K562 (cell line): ENCODE data around the gene ARAP1. TPM values are rescaled to one million over a fixed set of nuclear protein-coding genes. Genes with fewer than 3 reads are reported as not detected.

Experiments
- ASH1L ChIP-seq: fragments of 450-650 bp; IDR thresholded peaks from 2 replicates; pipeline ENCODE4 v1.6.1; 2018; ENCODE audit warnings: borderline replicate concordance, mild to moderate bottlenecking, low read depth; ENCODE audit not compliant: partially characterized antibody
- CEBPB ChIP-seq: fragments of 450-650 bp; IDR thresholded peaks from 2 replicates; pipeline ENCODE4 v1.6.1; 2016; ENCODE audit warnings: missing genetic modification characterization, missing compliant biosample characterization
- IRF1 ChIP-seq: sonication (generic); formaldehyde crosslinking; IDR thresholded peaks from 2 replicates; pipeline ENCODE4 v1.8.0; 2022; ENCODE audit warnings: missing genetic modification reagents, mild to moderate bottlenecking, borderline replicate concordance
- MAFK ChIP-seq: IDR thresholded peaks from 2 replicates; pipeline ENCODE4 v1.6.1; 2011; ENCODE audit warnings: low read length, improper control_type of control experiment
- MNT ChIP-seq, 2 experiments: fragments of 450-650 bp; conservative IDR thresholded peaks; 2 replicates each; pipeline ENCODE4 v1.6.1; 2017; ENCODE audit warnings: mild to moderate bottlenecking in 2 of 2, moderate library complexity in 2 of 2
- RCOR1 ChIP-seq, 2 experiments: IDR thresholded peaks; 2 replicates each; pipeline ENCODE4 v1.6.1; 2012; ENCODE audit warnings: low read depth in 2 of 2, low read length in 2 of 2, borderline replicate concordance in 1 of 2, improper control_type of control experiment in 1 of 2
- REST ChIP-seq, 2 experiments: fragments of 450-650 bp; formaldehyde crosslinking in 1 of 2; IDR thresholded peaks; 2 replicates each; pipeline versions ENCODE4 v1.4.0 to v1.6.1; 2014 to 2020; ENCODE audit warnings: mild to moderate bottlenecking in 2 of 2, borderline replicate concordance in 1 of 2, low read depth in 1 of 2
- SMAD1 ChIP-seq: fragments of 150-350 bp; IDR thresholded peaks from 2 replicates; pipeline ENCODE4 v1.6.1; 2014; ENCODE audit warnings: low read length, low read depth; ENCODE audit not compliant: partially characterized antibody
- SMARCA5 ChIP-seq: fragments of 450-650 bp; IDR thresholded peaks from 2 replicates; pipeline ENCODE4 v1.6.1; 2016
- SMARCE1 ChIP-seq: fragments of 450-650 bp; IDR thresholded peaks from 2 replicates; pipeline ENCODE4 v1.7.1; 2016; ENCODE audit warnings: mild to moderate bottlenecking
- ZMIZ1 ChIP-seq, 2 experiments: fragments of 150-350 bp in 1 of 2; IDR thresholded peaks; 2 replicates each; pipeline ENCODE4 v1.6.1; 2012 to 2016; ENCODE audit warnings: low read depth in 2 of 2, low read length in 2 of 2, mild to moderate bottlenecking in 1 of 2, moderate library complexity in 1 of 2
- ZNF507 ChIP-seq: conservative IDR thresholded peaks from 2 replicates; pipeline ENCODE4 v1.6.1; 2017; ENCODE audit warnings: missing genetic modification characterization, missing compliant biosample characterization
- polyA plus RNA-seq, 8 experiments: library from polyadenylated mRNA; depleted of rRNA in 4 of 8; stranded (reverse) in 5 of 8; unstranded in 3 of 8; fragments of >200 nt; fragmentation: Nextera tagmentation in 2 of 8; fragmentation: Illumina TruSeq in 1 of 8; extraction: Ambion mirVana in 2 of 8; extraction: Trizol in 1 of 8; gene quantifications; 2 replicates each; pipeline versions ENCODE4 v1.2.1 to v1.2.3, GENCODE V29; 2011 to 2014; ENCODE audit warnings: inconsistent platforms in 1 of 8, missing spikeins in 1 of 8
- total RNA-seq, 7 experiments: library from RNA; depleted of rRNA in 6 of 7; stranded (reverse); fragments of >200 nt in 6 of 7; fragmentation: Illumina TruSeq in 2 of 7; extraction: Trizol in 2 of 7; gene quantifications; 2 replicates each; pipeline versions ENCODE4 v1.2.1 to v1.2.3, GENCODE V29; 2011 to 2021; ENCODE audit warnings: low replicate concordance in 1 of 7

The ARAP1 gene
- total and polyA plus RNA-seq, 9 of the 15 experiments (the other 6 are each of a cell fraction or from before 2014, with no cell fraction given), result 0.23 to 67.0 (median 24.6) TPM

GRCh38 chr11:72741849-72742512 lies 10.2 kb downstream of the ARAP1 start (continued):
- no peak for TF ChIP-seq REST (IDR thresholded peaks at IDR 0.05; ENCODE audit: borderline replicate concordance)
- no peak for TF ChIP-seq REST (CRISPR knock-in tag; IDR thresholded peaks at IDR 0.05; ENCODE audit: low read depth)
- peak; percentile 17 for TF ChIP-seq SMAD1
- no peak for TF ChIP-seq ZNF507 (tag)
- peak in 1 of 2 experiments; percentile 12; a peak in 1 of 4 replicates for TF ChIP-seq RCOR1 (IDR thresholded peaks at IDR 0.05; ENCODE audit: borderline replicate concordance in 1 of 2, low read depth in 2 of 2, low read length in 2 of 2)
- no peak for TF ChIP-seq IRF1 (CRISPR knock-in tag)
- TF ChIP-seq MNT (conservative IDR thresholded peaks at IDR 0.05), result peak in 1 of 2 experiments; percentile 40; a peak in 1 of 4 replicates
- TF ChIP-seq MAFK, result no peak
- TF ChIP-seq CEBPB (tag), result peak; percentile 75
- TF ChIP-seq ZMIZ1 (IDR thresholded peaks at IDR 0.05; ENCODE audit: low read depth in 2 of 2, low read length in 2 of 2), result no peak
- TF ChIP-seq SMARCE1, result 0 out of 2 replicates have a peak, but pooled peaks have one; percentile 9
- no peak for TF ChIP-seq ASH1L
- TF ChIP-seq SMARCA5, result peak; percentile 15; the same call in 1 of the 2 replicates
